GM18505 (cell line): ENCODE measurements around the gene NUP210L.

Source experiments
- ATAC-seq: cut with Tn5 transposase; IDR thresholded peaks from one replicate; pipeline ENCODE4 v1.9.1; 2021; ENCODE audit not compliant: unreplicated experiment
- POLR2A ChIP-seq: IDR thresholded peaks from 4 replicates; pipeline ENCODE4 v1.6.1; 2011; ENCODE audit warnings: borderline replicate concordance; ENCODE audit not compliant: insufficient read depth, insufficient read length; ENCODE audit errors: extremely low read depth

The NUP210L gene

DNA sequence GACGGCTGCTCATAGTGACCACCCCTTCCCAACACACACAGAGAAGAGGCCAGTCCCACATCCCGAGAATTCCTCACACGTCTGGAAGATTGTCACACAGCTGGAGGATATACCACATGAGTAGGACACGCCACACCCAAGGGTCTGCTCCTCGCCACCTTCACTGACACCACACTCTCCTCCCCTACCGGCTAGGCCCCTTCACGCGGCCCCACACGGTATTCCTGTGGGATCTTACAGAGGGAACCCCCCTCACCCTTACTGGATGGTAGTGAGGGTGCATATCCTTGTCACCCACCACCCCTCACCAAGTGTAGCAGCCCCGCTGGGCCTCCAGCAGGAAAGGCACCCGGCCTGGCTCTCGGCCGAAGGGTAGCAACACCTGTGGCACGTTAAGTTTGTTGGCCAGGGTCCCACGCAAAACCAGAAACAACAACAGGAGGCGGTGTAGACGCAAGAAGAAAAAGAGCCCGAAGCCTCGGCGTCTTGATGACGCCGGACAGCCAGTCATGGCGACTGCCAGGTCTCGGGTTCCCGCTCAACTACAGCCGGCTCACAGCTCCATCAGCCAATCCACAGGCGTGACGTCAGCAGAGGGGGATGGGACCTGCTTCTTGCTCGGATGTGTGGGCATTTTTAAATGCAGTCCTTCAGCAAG is at the start of gene NUP210L:
Gene NUP210L (minus strand): TSS at position 540 of the 658 bp plus-strand sequence.
- ATAC-seq = no peak

GRCh38 chr1:154199563-154199879 is 44.6 kb upstream of the NUP210L start:
- no peak for ATAC-seq
- TF ChIP-seq POLR2A = no peak

More for the DNA sequence above, at the start of gene NUP210L:
- no peak for TF ChIP-seq POLR2A

DNA sequence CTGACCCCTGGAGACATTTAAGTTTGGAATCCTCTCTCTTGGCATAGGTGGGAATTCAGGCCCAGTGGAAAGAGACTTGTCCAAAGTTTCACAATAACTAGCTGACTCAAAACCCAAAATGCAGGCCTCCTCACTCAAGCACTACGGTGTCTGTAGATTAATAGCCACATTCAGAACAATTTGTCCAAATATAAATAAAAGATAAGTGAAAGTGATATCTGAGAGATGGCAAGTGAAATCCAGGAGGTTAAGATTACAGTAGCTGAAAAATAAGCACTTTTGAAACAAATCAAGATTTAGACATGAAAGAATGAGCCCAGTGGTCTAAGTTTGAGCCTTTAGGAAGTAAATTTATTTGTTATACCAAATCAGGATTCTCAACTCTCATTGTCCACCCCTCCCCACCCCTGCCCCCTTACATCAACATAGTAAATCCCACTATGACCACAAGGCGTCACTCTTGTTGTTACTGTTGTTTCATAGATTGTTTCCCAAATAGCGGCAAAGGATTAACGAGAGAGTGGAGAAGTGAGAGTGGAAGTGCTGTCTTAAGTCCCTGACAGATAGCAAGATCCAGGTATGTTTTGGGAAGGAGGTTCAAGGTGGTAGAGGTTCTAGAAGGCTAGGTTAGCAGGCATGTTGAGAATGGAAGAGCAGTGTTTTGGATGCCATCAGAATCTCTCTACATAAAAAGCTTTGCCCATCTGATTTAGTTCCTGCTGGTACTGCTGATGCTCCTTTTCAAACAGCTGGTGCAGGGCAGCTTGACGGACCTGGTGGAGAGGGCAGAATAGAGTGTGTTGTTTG is 44.1 kb upstream of the NUP210L start:
- ATAC-seq = no peak
- no peak for TF ChIP-seq POLR2A

- no peak for TF ChIP-seq POLR2A
- ATAC-seq = no peak
Measured at GRCh38 chr1:154193821-154194220, 38.9 kb upstream of the NUP210L start.

GRCh38 chr1:154192476-154192875 is 37.6 kb upstream of the NUP210L start:
- no peak for ATAC-seq
- no peak for TF ChIP-seq POLR2A

GRCh38 chr1:154191990-154192461 is 37.2 kb upstream of the NUP210L start, which contains the start of gene TPM3:
TPM3 (minus strand) TSS chr1:154192100; CDS start chr1:154192018, 82 bp downstream.
- TF ChIP-seq POLR2A = no peak
- ATAC-seq = no peak

DNA sequence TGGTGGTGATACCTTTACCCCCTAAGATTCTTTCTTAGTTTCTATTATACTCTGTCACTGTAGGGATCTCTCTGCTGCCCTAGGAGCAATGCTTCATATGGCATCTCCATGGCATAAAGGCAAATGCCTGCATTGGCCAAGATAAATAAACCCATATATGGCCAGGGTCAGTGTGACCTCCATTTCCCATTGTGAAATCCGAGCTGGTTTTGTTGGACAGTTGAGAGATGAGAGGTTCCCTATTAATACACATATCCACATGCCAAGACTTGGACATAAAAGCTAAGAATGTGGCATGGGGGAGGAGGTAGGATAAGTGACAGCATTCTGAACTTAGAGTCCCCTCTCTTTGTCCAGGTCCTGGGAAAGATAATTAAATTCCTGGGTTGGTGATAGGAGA is 35.7 kb upstream of the NUP210L start:
- TF ChIP-seq POLR2A = no peak
- no peak for ATAC-seq

DNA sequence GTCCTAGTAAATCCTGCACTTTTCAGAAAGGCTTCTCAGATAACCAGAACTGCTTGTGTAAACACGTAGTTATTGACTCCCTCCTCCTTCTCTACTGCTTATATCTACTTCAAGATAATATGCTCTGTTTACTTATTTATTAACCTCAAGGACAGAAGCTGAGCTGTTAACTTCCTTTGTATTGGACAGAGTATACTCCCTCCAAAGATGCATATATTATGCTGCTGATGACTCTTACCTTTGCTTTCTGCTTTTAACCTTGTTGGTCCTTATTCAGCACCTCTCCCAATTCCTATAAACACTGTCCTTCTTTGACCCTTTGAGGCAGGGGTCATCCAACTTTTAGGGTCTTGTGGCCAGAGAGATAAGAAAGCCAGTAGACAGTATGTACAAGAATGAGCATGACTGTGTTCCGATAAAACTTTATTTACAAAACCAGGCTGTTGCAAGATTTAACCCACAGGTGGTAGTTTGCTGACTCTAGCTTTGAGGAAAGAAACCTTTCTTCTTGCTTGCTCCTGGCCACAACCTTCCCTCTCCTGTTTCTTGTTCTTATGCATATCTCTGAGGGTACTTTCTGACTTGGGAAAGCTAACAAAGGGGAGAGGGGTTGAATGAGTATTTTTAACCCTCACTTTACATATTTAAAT is 32.1 kb upstream of the NUP210L start:
- no peak for TF ChIP-seq POLR2A
- no peak for ATAC-seq

DNA sequence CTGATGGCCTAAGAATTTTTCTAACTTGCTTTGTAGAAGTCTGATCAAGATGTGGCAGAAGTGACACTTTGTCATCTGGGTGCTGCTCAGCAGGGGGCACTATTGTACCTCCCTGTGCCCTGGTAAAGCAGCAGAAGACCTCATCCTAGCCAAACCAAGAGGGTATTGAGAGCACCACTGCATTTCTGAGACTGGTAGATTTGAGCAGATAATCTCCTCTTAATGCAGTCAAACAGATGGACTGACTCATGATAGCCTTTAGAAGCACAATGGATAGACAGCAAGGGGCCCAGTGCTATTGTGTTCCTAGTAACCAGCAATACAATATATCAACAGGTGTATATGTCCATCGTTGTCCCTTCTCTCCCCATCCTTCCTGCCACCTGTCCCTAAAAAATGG is 31.3 kb upstream of the NUP210L start:
- no peak for TF ChIP-seq POLR2A
- no peak for ATAC-seq

GRCh38 chr1:154183046-154183915 is 28.4 kb upstream of the NUP210L start:
- peak; percentile 64 for ATAC-seq
- peak; percentile 94 for TF ChIP-seq POLR2A

DNA sequence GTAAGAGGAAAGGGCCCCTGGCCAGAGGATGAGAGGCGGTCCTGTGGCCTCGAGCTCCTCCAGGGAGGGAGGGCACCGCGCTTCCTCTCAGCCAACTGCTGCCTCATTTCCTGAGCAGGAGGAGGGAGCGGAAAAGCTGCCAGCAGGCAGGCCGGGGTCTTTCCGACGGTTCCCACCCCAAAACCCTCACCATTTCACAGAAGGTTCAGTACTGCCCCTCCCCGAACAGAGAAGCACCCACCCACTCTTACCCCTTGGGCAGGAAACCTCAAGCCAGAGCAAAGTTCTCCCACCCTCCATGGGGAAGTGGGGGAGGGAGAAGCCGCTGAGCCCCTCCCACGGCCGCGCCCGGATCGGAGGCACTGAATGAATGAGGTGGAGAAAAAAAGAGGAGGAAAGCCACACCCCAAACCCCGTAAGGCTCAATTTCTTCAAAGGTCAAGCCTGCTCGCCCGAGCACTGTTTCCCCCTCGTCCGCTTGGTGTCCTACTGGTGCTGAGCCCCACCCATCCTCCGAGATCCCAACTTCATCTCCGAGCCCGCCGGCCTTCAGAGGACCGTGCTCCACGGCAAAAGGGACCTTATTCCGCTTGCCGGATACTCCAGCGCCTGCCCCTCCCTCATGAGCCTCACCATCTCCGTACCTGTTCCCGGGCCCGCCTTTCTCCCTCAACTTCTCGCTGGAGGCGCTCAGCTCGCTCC is 27.6 kb upstream of the NUP210L start:
- ATAC-seq = peak; percentile 37
- TF ChIP-seq POLR2A = peak; percentile 27

DNA sequence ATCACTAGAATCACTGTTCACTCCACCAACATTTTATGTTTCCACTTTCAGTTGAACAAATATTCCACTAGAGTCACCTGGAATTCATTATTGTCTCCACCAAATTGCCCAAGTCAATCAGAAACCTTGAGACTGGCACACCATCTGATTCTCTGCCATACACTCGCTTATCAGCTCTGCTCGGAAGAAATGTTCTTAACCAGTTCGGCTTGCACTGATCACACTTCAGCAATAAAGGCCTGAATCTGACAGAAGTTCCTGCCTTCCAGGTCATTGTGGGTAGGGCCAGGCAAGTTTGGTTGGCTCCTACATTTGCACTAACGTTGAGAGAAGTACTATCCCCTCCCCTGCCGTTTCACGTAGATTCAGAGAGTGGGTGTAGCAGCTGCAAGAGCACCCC is 27.1 kb upstream of the NUP210L start:
- no peak for ATAC-seq
- TF ChIP-seq POLR2A = no peak

DNA sequence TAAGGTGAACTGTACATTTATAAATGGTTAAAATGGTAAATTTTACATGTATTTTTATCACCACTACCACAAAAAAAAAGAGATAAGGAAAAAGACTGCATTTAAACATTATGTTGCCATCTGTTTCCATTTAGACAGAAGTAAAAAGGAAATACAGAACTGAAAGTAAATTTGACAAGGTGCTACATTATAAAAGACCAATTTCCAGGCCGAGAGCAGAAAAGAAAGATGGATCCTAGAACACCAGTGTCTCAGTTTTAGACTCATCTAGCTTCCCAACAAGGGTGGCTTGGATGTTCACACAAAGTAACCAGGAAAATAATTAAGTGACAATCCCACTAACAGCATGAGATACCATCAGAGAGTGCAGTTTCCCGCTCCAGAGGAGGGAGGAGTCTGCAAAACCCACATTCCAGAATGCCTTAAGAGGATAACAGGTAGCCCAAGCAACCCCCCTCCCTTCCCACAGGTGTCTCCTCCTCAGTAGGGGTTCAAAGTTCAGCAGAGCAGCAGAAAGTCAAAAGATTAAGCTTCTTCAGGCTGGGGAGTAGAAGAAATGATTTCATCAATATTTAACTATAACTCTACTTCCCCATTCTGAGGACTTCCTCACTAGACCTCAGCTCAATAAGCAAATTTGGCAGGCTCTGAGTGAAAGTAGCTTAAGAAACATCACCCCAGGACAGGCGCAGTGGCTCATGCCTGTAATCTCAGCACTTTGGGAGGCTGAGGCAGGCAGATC is 25.2 kb upstream of the NUP210L start:
- TF ChIP-seq POLR2A = no peak

More for the DNA sequence above, 25.2 kb upstream of the NUP210L start:
- ATAC-seq = no peak
